NCI-H1092 treated with DMSO at 0.1 percent for 48 hours (cell line): ENCODE data around the gene AGAP1.

ENCODE experiments used
- DNase-seq: peaks from one replicate; lab custom pipeline; 2025; lab: John Stamatoyannopoulos, UW

The AGAP1 gene

GRCh38 chr2:236102971-236103370 lies 609.1 kb downstream of the AGAP1 start:
- no peak for DNase-seq

DNA sequence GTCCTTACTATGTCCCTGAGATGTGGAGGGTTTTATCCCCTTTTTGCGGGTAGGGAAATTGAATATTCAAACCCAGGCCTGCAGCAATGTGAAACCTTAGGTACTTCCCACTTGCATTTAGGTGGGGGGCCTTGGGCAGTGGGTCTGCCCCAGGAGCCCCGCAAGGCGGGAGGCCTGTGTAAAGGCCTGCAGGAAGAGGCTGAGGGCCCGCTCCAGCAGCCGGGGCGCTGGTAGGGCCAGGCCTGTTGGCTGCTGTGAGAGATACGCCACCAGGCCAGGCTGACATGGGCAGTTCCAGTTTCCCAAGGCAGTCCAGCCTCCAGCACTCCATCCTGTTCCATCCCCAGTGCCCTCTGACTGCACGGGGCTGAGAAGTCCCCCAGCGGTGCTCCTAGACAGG lies 610.1 kb downstream of the AGAP1 start:
- DNase-seq: no peak

- no peak for DNase-seq
Measured at GRCh38 chr2:236105955-236106607, 612.2 kb downstream of the AGAP1 start.

GRCh38 chr2:236106761-236107160 lies 612.9 kb downstream of the AGAP1 start:
- no peak for DNase-seq

- no peak for DNase-seq
Measured at GRCh38 chr2:236107536-236107935, 613.7 kb downstream of the AGAP1 start.

GRCh38 chr2:236107942-236108625 lies 614.2 kb downstream of the AGAP1 start:
- no peak for DNase-seq

- DNase-seq: no peak
Measured at GRCh38 chr2:236109061-236109460, 615.2 kb downstream of the AGAP1 start.

DNA sequence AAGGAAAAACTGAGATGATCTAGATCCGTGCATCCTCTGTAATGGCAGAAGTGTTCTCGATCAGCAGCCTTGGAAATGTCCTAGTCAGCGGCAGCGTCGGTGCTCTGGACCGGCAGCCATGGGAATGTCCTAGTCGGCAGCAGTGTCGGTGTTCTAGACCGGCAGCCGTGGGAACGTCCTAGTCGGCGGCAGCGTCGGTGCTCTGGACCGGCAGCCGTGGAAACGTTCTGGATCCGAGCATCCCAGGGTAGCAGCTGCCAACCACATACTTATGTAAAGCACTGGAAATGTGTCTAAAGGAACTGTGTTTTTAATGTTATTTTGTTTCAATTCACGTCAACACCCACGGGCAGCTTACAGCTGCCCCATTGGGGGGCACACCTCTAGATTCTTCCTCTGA lies 615.6 kb downstream of the AGAP1 start:
- no peak for DNase-seq

- DNase-seq: no peak
Measured at GRCh38 chr2:236112466-236112865, 618.6 kb downstream of the AGAP1 start.

DNA sequence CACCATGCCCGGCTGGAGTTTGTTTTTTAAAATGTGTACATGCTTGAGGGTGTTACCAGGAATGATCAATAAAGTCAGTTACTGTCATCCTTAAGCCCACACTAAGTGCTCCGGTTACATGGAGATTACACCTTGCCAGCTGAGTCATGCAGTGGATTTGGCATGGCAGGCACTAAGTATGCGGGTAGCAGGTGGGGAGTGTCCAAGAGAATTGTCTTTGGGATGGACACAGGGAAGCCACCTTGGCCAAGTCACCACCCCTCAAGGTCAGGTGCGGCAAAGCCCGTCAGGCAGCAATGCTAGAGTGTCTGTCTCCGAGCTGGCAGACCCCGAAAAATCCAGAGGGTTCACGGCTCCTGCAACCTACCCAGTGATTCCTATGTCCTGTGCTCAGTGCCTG lies 619.6 kb downstream of the AGAP1 start:
- DNase-seq: no peak

GRCh38 chr2:236113948-236114347 lies 620.1 kb downstream of the AGAP1 start:
- no peak for DNase-seq

- no peak for DNase-seq
Measured at GRCh38 chr2:236114959-236115358, 621.1 kb downstream of the AGAP1 start.

GRCh38 chr2:236117401-236117800 lies 623.6 kb downstream of the AGAP1 start:
- no peak for DNase-seq

- peak; percentile 52 for DNase-seq
Measured at GRCh38 chr2:236117861-236118269, 624.0 kb downstream of the AGAP1 start.

- no peak for DNase-seq
Measured at GRCh38 chr2:236119003-236119402, 625.2 kb downstream of the AGAP1 start.

DNA sequence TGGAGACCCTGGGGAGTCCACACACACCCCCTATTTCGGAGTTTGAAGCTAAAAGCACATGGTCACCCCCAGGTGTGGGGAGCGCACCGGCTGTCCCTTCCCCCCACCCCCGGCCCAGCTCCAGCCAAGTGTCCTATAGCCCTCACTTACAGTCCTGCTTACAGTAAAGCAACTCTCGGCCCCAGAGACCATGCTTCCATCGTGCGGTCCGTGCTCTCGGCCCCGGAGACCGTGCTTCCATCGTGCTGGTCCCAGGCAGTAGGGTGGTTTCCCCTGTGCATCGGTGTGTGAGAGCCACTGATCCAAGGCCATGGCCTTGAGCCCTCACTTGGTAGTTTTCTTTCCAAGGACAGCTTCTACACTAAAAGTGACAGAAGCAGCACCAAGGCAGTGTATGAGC lies 625.6 kb downstream of the AGAP1 start:
- DNase-seq: no peak

DNA sequence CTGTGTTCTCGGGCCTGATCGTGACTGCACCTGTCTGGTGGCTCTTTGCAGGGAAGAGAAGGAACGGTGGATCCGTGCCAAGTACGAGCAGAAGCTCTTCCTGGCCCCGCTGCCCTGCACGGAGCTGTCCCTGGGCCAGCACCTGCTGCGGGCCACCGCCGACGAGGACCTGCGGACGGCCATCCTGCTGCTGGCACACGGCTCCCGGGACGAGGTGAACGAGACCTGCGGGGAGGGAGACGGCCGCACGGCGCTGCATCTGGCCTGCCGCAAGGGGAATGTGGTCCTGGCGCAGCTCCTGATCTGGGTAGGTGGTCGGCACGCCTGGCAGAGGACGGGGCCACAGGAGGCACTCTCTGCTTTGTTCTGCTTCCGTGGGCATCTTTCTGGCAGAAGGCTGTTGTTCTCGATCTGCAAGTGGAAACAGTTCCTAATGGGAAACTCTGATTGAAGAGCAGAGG lies 626.3 kb downstream of the AGAP1 start:
- peak; percentile 43 for DNase-seq

- DNase-seq: no peak
Measured at GRCh38 chr2:236120829-236121228, 627.0 kb downstream of the AGAP1 start.

GRCh38 chr2:236121546-236121945 lies 627.7 kb downstream of the AGAP1 start:
- DNase-seq: no peak

DNA sequence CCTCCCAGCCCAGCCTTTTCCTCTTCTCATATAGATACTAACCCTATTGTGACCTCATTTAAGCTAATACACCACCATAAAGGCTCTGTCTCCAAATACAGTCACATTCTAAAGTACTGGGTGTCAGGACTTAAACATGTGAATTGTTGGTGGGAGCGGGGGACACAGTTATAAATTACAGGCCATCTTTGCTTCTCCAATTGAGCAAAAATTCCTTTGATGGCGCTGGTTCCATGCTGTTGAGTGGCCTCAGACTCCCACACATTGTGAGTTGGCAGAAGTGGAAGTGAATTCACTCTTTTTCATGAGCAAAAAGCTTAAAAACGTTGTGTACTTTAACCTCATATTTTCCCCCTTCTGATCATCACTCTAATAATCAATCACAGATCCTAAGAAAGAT lies 628.4 kb downstream of the AGAP1 start:
- no peak for DNase-seq

DNA sequence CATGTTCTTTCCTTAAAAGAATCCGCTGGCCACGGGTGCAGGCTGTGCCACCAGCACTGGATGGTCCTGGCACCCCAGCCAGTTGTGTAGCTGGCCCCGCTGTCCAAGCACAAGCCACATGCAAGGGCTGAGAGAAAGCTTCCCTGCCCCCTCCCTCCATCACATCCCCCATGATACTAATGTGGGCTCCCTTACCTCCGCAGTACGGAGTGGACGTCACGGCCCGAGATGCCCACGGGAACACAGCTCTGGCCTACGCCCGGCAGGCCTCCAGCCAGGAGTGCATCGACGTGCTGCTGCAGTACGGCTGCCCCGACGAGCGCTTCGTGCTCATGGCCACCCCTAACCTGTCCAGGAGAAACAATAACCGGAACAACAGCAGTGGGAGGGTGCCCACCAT lies 629.9 kb downstream of the AGAP1 start:
- DNase-seq: no peak

DNA sequence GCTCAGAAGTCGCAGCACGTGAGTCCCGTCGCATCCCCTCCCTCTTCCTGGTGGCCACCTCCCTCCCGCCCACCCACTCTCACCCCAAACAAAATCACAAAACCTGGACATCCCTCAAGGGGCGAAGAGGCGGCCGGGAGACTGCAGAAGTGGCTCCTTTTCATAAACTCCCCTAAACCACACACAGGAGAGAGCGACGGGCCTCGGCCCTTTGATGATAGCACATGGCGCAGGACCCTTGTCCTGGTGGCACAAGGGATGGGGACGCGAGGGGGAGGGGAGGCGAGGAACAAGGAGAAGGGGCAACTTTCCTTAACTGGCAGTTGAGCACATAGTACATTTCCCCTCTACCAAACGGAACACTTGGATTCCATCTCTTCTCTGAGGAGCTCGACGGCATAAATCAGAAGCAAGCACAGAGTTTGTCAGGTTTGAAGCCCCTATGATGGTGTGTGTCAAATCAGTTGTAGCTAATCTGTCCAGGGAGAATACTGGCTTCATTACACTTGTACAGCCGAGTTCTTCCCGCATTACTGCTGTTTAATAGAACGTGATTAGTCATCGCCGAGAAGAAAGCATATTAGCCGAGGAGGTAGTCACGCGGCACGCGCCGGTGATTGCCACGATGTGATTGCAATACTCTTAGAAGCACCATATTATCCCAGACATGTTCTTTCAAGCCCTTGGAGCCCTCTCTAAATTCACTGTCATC lies 630.5 kb downstream of the AGAP1 start:
- DNase-seq: no peak

- DNase-seq: no peak
Measured at GRCh38 chr2:236125541-236125940, 631.7 kb downstream of the AGAP1 start.
